ENCODE results near the gene MGAT1.
"Not testable (repeated sequence)": the region's sequence is repeated elsewhere in the genome, so short reads cannot be mapped to it uniquely, and the experiment has no call there.

Gene MGAT1

GRCh38 chr5:180742727-180743126, 59.9 kb downstream of the MGAT1 start:
- Mint-ChIP-seq H3K27me3 (peaks cover 39% of the 10 kb centered on the region), H3K4me1 (no peaks in the 10 kb centered on the region), H3K4me3 (no peak overlapping the region), H3K27ac (ENCODE audit: low read depth) (no peak overlapping the region), H3K9me3 (no peaks in the 10 kb centered on the region), H3K36me3 (ENCODE audit: insufficient read depth) (no peaks in the 10 kb centered on the region)
- no peak for ATAC-seq (replicated peaks; ENCODE audit: extremely low read depth, poor library complexity, severe bottlenecking)
- no peak for DNase-seq (ENCODE audit: low spot score in 2 of 2)

- DNase-seq (ENCODE audit: low spot score in 2 of 2); H3K36me3 Mint-ChIP-seq (ENCODE audit: insufficient read depth); H3K4me3 Mint-ChIP-seq; H3K9me3 Mint-ChIP-seq; H3K4me1 Mint-ChIP-seq; H3K27ac Mint-ChIP-seq (ENCODE audit: low read depth); ATAC-seq (replicated peaks; ENCODE audit: extremely low read depth, poor library complexity, severe bottlenecking): not testable (repeated sequence)
- peaks cover 43% of the 10 kb centered on the region for H3K27me3 Mint-ChIP-seq
Measured at GRCh38 chr5:180740953-180741352, 61.7 kb downstream of the MGAT1 start.

DNA sequence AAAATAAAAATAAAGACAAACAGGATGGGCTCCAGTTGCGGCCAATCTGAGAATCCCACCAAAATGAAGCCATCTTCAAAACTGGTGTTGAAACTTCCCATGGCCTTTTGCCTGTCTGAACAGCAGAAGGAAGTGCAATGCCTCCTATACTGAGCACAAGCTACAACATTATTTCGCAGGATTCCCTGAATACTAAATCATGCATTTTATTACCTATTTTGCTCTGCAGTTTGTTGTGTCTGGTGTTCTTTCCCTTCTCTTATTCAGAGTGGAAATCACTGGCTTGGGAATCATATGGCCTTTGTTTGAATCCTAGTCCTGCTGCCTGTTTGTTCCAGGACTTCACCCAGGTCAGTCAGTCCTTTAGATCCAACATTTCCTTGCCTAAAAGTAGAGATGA, 62.6 kb downstream of the MGAT1 start, which contains the start of gene OR2Y1:
Gene OR2Y1 (minus strand): TSS at position 101 of the 400 bp plus-strand sequence. CDS start 0 bp downstream, at position 101.
- no peak within 1 kb of the TSS for H3K27ac Mint-ChIP-seq (ENCODE audit: low read depth)
- no peaks in the 10 kb centered on the region for H3K9me3 Mint-ChIP-seq
- H3K4me1 Mint-ChIP-seq, result no peaks in the 10 kb centered on the region
- H3K4me3 Mint-ChIP-seq, result no peak within 1 kb of the TSS
- no peak for ATAC-seq (replicated peaks; ENCODE audit: extremely low read depth, poor library complexity, severe bottlenecking)
- H3K27me3 Mint-ChIP-seq, result peaks cover 46% of the 10 kb centered on the region
- no peak for DNase-seq (ENCODE audit: low spot score in 2 of 2)
- no peaks in the 10 kb centered on the region for H3K36me3 Mint-ChIP-seq (ENCODE audit: insufficient read depth)

GRCh38 chr5:180739271-180739670, 63.3 kb downstream of the MGAT1 start:
- no peak for DNase-seq (ENCODE audit: low spot score in 2 of 2)
- no peaks in the 10 kb centered on the region for H3K36me3 Mint-ChIP-seq (ENCODE audit: insufficient read depth)
- no peaks in the 10 kb centered on the region for H3K4me1 Mint-ChIP-seq
- H3K9me3 Mint-ChIP-seq, result no peaks in the 10 kb centered on the region
- H3K27me3 Mint-ChIP-seq, result peaks cover 52% of the 10 kb centered on the region
- H3K4me3 Mint-ChIP-seq, result no peak overlapping the region
- H3K27ac Mint-ChIP-seq (ENCODE audit: low read depth), result no peak overlapping the region
- no peak for ATAC-seq (replicated peaks; ENCODE audit: extremely low read depth, poor library complexity, severe bottlenecking)

- H3K9me3 Mint-ChIP-seq, result no peaks in the 10 kb centered on the region
- H3K4me1 Mint-ChIP-seq, result no peaks in the 10 kb centered on the region
- H3K27me3 Mint-ChIP-seq, result peaks cover 54% of the 10 kb centered on the region
- DNase-seq (ENCODE audit: low spot score in 2 of 2) (no peak), ATAC-seq (replicated peaks; ENCODE audit: extremely low read depth, poor library complexity, severe bottlenecking) (no peak)
- H3K27ac Mint-ChIP-seq (ENCODE audit: low read depth), result no peak overlapping the region
- no peaks in the 10 kb centered on the region for H3K36me3 Mint-ChIP-seq (ENCODE audit: insufficient read depth)
- H3K4me3 Mint-ChIP-seq, result no peak overlapping the region
Measured at GRCh38 chr5:180736536-180736935, 66.1 kb downstream of the MGAT1 start.

Data from central memory CD8-positive, alpha-beta T cell (primary cell).